Measurements from ENCODE around the gene ANO7. TPM values are rescaled to one million over a fixed set of nuclear protein-coding genes. Genes with fewer than 3 reads are reported as not detected.

ANO7 gene
- total RNA-seq, 1 experiment from 2014 or later, result 0.84 TPM

DNA sequence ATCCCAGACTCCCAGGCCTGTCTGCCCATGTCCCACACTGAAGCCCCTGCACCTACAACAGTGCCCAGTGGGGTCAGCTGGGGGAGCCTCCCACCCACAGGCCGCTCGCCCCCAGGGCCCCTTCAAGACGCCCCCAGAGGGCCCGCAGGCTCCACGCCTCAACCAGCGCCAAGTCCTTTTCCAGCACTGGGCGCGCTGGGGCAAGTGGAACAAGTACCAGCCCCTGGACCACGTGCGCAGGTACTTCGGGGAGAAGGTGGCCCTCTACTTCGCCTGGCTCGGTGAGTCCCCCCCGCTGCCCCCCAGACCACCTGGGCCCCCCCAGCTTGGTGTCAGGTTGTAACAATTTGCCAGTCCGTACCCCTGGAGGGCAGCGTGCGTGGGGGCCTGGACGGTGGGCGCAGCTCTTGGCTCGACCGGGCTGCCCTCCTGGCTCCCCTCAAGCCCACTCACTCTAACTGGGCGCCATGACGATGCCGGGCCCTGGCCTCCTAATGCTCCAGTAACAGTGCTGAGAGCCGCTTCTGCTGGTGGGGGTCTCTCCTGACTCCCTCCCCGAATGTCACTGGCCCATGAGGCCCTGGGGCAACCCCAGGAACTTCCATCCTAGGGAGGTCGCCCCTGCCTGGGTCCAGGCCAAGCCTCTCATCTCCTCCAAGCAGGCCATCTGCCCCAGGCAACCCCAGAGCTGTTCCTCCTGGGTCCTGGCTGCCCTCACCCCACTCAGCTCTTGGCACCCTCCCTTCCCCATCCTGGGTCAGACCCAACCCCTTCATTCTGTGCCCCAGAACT lies 14.9 kb downstream of the ANO7 start:
- H3K4me2 ChIP-seq (ENCODE audit: low read length), result no peak overlapping the region
- ATAC-seq (no peak), DNase-seq (ENCODE audit: low read depth, low spot score) (no peak)
- no peaks in the 10 kb centered on the region for H4K20me1 ChIP-seq (ENCODE audit: insufficient read depth)
- no peak overlapping the region for H3K9ac ChIP-seq (ENCODE audit: low read length)
- H3K9me3 ChIP-seq (ENCODE audit: control insufficient read depth in 1 of 2, insufficient read depth in 1 of 2, low read depth in 1 of 2, low read length in 2 of 2), result no peaks in the 10 kb centered on the region
- intact Hi-C loops (cut with micrococcal nuclease), result no loop called here
- H3K4me3 ChIP-seq (replicated peaks in 1 of 2; ENCODE audit: low read depth in 1 of 2, low read length in 2 of 2), result no peak overlapping the region
- H3K79me2 ChIP-seq (ENCODE audit: insufficient read depth, low read length), result no peaks in the 10 kb centered on the region
- ChIA-PET RAD21 (ENCODE audit: low non-redundant PET in 1 of 2, low total read pairs in 2 of 2, uncharacterized antibody in 2 of 2, unreplicated experiment in 2 of 2) (no interaction called here), CTCF (no interaction called here), POLR2A (no interaction called here)
- no peaks in the 10 kb centered on the region for H3K9me2 ChIP-seq (ENCODE audit: insufficient read depth)
- no peaks in the 10 kb centered on the region for H3K36me3 ChIP-seq (ENCODE audit: control insufficient read depth in 1 of 2, insufficient read depth in 2 of 2, low read length in 2 of 2)
- TF ChIP-seq, protein P1, sequence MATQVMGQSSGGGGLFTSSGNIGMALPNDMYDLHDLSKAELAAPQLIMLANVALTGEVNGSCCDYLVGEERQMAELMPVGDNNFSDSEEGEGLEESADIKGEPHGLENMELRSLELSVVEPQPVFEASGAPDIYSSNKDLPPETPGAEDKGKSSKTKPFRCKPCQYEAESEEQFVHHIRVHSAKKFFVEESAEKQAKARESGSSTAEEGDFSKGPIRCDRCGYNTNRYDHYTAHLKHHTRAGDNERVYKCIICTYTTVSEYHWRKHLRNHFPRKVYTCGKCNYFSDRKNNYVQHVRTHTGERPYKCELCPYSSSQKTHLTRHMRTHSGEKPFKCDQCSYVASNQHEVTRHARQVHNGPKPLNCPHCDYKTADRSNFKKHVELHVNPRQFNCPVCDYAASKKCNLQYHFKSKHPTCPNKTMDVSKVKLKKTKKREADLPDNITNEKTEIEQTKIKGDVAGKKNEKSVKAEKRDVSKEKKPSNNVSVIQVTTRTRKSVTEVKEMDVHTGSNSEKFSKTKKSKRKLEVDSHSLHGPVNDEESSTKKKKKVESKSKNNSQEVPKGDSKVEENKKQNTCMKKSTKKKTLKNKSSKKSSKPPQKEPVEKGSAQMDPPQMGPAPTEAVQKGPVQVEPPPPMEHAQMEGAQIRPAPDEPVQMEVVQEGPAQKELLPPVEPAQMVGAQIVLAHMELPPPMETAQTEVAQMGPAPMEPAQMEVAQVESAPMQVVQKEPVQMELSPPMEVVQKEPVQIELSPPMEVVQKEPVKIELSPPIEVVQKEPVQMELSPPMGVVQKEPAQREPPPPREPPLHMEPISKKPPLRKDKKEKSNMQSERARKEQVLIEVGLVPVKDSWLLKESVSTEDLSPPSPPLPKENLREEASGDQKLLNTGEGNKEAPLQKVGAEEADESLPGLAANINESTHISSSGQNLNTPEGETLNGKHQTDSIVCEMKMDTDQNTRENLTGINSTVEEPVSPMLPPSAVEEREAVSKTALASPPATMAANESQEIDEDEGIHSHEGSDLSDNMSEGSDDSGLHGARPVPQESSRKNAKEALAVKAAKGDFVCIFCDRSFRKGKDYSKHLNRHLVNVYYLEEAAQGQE (IDR thresholded peaks at IDR 0.05; ENCODE audit: low read depth), result no peak
- TF ChIP-seq ZFX (IDR thresholded peaks at IDR 0.05) (no peak), FOSL1 (IDR thresholded peaks at IDR 0.05; ENCODE audit: low read depth) (no peak)
- no peak overlapping the region; the same call in 1 of the 2 replicates for H3K27ac ChIP-seq (ENCODE audit: low read depth, low read length)
- BruUV-seq (replicated peaks), result no TSS peak
- H2AFZ ChIP-seq (ENCODE audit: low read depth, low read length, poor library complexity, severe bottlenecking), result no peak overlapping the region
- no peaks in the 10 kb centered on the region for H3K4me1 ChIP-seq (ENCODE audit: control insufficient read depth in 1 of 2, insufficient read depth in 2 of 2, low read length in 2 of 2)
- H3K27me3 ChIP-seq (ENCODE audit: insufficient read depth, low read length), result no peaks in the 10 kb centered on the region

DNA sequence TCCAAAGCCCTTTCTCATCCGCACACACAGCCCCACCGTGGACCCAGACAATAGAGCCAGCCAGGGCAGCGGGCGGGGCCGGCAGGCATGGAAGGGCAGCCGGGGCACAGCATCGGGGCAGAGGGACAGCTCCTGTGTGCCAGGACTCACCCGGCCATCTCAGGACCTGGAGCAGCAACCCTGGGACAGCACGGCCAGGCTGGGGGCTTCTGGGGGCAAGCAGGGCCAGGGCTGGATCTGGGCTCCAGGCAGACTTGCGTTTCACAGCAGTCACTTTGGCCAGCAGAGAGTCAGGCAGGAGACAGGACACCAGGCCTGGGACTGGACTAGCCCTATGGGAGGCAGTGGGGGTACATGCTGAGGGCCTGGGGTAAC lies 15.5 kb downstream of the ANO7 start:
- Histone ChIP-seq H3K4me3 (replicated peaks in 1 of 2; ENCODE audit: low read depth in 1 of 2, low read length in 2 of 2) (no peak overlapping the region), H3K36me3 (ENCODE audit: control insufficient read depth in 1 of 2, insufficient read depth in 2 of 2, low read length in 2 of 2) (no peaks in the 10 kb centered on the region), H3K27me3 (ENCODE audit: insufficient read depth, low read length) (no peaks in the 10 kb centered on the region), H3K4me1 (ENCODE audit: control insufficient read depth in 1 of 2, insufficient read depth in 2 of 2, low read length in 2 of 2) (no peaks in the 10 kb centered on the region), H3K4me2 (ENCODE audit: low read length) (no peak overlapping the region), H2AFZ (ENCODE audit: low read depth, low read length, poor library complexity, severe bottlenecking) (no peak overlapping the region), H3K27ac (ENCODE audit: low read depth, low read length) (no peak overlapping the region; the same call in 1 of the 2 replicates), H3K79me2 (ENCODE audit: insufficient read depth, low read length) (no peaks in the 10 kb centered on the region), H4K20me1 (ENCODE audit: insufficient read depth) (no peaks in the 10 kb centered on the region), H3K9ac (ENCODE audit: low read length) (no peak overlapping the region), H3K9me2 (ENCODE audit: insufficient read depth) (no peaks in the 10 kb centered on the region), H3K9me3 (ENCODE audit: control insufficient read depth in 1 of 2, insufficient read depth in 1 of 2, low read depth in 1 of 2, low read length in 2 of 2) (no peaks in the 10 kb centered on the region)
- intact Hi-C loops (cut with micrococcal nuclease), result no loop called here
- ChIA-PET RAD21 (ENCODE audit: low non-redundant PET in 1 of 2, low total read pairs in 2 of 2, uncharacterized antibody in 2 of 2, unreplicated experiment in 2 of 2) (no interaction called here), POLR2A (no interaction called here), CTCF (no interaction called here)
- no peak for ATAC-seq
- DNase-seq (ENCODE audit: low read depth, low spot score), result no peak
- no TSS peak for BruUV-seq (replicated peaks)
- TF ChIP-seq RAD21 (IDR thresholded peaks at IDR 0.05; ENCODE audit: low read depth) (no peak), ZBTB33 (IDR thresholded peaks at IDR 0.05; ENCODE audit: extremely low read depth, insufficient replicate concordance, low read length) (no peak), SRF (IDR thresholded peaks at IDR 0.05; ENCODE audit: low read depth) (no peak), EGR1 (IDR thresholded peaks at IDR 0.05; ENCODE audit: low read depth) (no peak), POLR2A (IDR thresholded peaks at IDR 0.05; ENCODE audit: borderline replicate concordance, extremely low read depth, insufficient read depth, insufficient read length) (no peak), CEBPB (IDR thresholded peaks at IDR 0.05; ENCODE audit: low read depth) (no peak), JUND (IDR thresholded peaks at IDR 0.05) (no peak), ZFX (IDR thresholded peaks at IDR 0.05) (no peak), YY1 (IDR thresholded peaks at IDR 0.05; ENCODE audit: extremely low read depth, insufficient replicate concordance, low read depth, low read length) (no peak), FOSL1 (IDR thresholded peaks at IDR 0.05; ENCODE audit: low read depth) (no peak), ATF3 (IDR thresholded peaks at IDR 0.05) (no peak), POLR2AphosphoS5 (IDR thresholded peaks at IDR 0.05; ENCODE audit: low read depth, low read length) (no peak), ELF1 (IDR thresholded peaks at IDR 0.05; ENCODE audit: borderline replicate concordance, low read depth) (no peak), ZNF274 (IDR thresholded peaks at IDR 0.05; ENCODE audit: low read depth, low read length) (no peak), SIN3A (IDR thresholded peaks at IDR 0.05; ENCODE audit: low read depth) (no peak)
